ENCODE results near the gene SH3GL1. TPM values are rescaled to one million over a fixed set of nuclear protein-coding genes. Genes with fewer than 3 reads are reported as not detected.

The SH3GL1 gene
- total RNA-seq, 4 donors from 2014 or later = 48.2 to 67.7 (median 53.0) TPM

DNA sequence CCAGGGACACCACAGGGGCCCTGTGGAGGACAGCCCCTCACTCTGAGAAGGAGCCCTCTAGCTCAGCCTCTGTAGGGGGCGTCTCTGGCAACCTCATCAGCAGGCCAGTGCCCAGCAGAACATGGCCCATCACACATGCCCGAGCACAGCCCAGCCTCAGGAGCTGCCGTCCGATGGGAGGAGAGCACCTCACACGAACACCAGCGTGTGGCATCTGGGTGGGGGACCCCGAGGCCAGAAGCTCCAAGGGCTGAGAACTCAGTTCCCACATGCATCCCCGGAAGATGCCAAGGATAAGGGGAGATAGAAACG is 11.3 kb downstream of the SH3GL1 start:
- no peak for ATAC-seq
- TF ChIP-seq, protein P1, sequence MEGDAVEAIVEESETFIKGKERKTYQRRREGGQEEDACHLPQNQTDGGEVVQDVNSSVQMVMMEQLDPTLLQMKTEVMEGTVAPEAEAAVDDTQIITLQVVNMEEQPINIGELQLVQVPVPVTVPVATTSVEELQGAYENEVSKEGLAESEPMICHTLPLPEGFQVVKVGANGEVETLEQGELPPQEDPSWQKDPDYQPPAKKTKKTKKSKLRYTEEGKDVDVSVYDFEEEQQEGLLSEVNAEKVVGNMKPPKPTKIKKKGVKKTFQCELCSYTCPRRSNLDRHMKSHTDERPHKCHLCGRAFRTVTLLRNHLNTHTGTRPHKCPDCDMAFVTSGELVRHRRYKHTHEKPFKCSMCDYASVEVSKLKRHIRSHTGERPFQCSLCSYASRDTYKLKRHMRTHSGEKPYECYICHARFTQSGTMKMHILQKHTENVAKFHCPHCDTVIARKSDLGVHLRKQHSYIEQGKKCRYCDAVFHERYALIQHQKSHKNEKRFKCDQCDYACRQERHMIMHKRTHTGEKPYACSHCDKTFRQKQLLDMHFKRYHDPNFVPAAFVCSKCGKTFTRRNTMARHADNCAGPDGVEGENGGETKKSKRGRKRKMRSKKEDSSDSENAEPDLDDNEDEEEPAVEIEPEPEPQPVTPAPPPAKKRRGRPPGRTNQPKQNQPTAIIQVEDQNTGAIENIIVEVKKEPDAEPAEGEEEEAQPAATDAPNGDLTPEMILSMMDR (IDR thresholded peaks at IDR 0.05) = no peak
- TF ChIP-seq EP300 (IDR thresholded peaks at IDR 0.05) (no peak), POLR2A (IDR thresholded peaks at IDR 0.05) (no peak), POLR2AphosphoS5 (IDR thresholded peaks at IDR 0.05) (no peak)
- Histone ChIP-seq H3K4me3 (peak overlapping the region in 1 of 2 donors; percentile 33), H3K27ac (peak overlapping the region; percentile 2 to 92 (median 86)), H3K4me1 (peaks cover 10 to 94% (median 59%) of the 10 kb centered on the region in 3 donors), H3K36me3 (peaks cover 0 to 13% of the 10 kb centered on the region in 2 donors), H3K9me3 (no peaks in the 10 kb centered on the region), H3K27me3 (no peaks in the 10 kb centered on the region)
- WGBS, 2 donors (ENCODE audit: low coverage in 1 of 2) = 65% methylated on average over 2 of the region's 9 CpGs; no CpG with 5 or more reads in 1 of the 2 donors

DNA sequence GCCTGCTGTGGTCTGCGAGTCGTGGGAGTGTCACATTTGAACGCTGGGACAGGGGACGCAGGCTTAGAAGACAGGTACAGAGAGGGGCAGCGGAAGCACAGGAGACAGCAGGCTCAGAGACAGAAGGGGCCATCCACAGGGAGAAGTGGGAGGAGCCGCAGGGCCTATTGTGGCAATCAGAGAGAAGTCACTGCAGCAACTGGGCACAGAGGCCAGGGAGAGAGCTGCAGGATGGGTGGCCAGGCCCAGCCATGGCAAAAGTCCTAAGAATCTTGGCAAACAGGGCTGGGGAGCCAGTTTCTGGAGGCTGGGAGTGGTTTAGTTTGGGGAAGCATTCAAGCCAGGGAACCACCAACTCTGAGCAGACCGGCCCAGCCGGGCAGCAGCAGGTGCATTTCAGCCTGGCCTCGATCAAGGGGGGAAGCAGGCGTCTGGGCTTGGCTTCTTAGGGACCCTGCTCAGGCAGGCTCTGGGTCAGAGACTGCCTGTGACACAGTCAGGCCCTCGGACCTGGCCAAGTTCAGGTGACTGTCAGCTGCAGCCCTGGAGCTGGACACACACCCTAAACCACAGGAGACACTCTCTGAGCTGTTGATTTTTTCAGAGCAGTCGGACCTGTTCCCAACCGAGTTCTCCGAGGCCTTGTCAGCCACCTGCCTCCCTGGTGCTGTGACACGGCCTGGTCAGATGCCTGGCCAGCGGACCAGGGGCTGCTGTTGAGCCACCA is 11.8 kb downstream of the SH3GL1 start:
- WGBS, 2 donors (ENCODE audit: low coverage in 1 of 2) = 50% methylated on average over 6 of the region's 16 CpGs; no CpG with 5 or more reads in 1 of the 2 donors
- peaks cover 10 to 88% (median 54%) of the 10 kb centered on the region in 3 donors for H3K4me1 ChIP-seq
- no peak overlapping the region for H3K4me3 ChIP-seq
- H3K27ac ChIP-seq = peak overlapping the region; percentile 2 to 92 (median 86)
- peak; percentile 34 for ATAC-seq
- H3K27me3 ChIP-seq = no peaks in the 10 kb centered on the region
- no peaks in the 10 kb centered on the region for H3K9me3 ChIP-seq
- TF ChIP-seq, protein P1 (IDR thresholded peaks at IDR 0.05) = no peak
- H3K36me3 ChIP-seq = peaks cover 0 to 19% of the 10 kb centered on the region in 2 donors

DNA sequence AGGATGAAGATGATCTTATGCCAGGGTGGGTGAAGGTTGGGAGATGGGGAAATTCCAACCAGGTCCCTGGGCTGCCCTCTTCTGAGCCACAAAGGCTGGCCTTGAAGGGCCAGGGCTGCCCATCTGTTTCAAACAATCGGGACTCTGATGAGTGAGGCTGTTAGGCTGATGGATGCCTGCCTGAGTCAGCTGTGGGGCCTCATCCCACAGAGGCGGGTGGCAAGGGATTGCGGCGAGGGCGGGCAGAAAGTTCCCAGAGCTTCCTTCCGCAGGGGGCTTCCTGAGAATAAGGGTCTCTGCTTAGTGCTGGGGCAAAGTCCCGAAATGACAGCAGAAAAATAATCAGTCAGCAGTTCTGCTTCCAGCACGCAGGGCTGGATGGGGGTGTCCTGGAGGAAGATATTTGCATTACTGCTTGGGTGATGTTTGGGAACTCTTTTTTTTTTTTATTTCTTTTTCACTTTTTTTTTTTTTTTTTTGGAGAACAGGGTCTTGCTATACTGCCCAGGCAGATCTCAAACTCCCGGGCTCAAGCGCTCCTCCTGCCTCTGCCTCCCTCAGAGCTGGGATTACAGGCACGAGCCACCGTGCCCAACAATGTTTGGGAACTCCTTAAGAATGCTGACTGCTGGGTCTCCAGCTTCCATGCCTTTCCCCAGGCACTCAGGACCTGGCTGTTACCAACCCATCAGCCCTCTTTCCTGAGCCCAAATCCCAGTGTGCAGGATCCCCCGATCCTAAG is 14.1 kb downstream of the SH3GL1 start:
- ATAC-seq = no peak
- no peaks in the 10 kb centered on the region for H3K9me3 ChIP-seq
- peak overlapping the region in 2 of 4 donors; percentile 1 to 39 for H3K27ac ChIP-seq
- no peak for TF ChIP-seq EP300 (IDR thresholded peaks at IDR 0.05)
- no peak for TF ChIP-seq POLR2AphosphoS5 (IDR thresholded peaks at IDR 0.05)
- TF ChIP-seq, protein P1 (IDR thresholded peaks at IDR 0.05) = peak in 1 of 4 experiments; percentile 20
- peaks cover 10 to 71% (median 36%) of the 10 kb centered on the region in 3 donors for H3K4me1 ChIP-seq
- peaks cover 0 to 21% of the 10 kb centered on the region in 2 donors for H3K36me3 ChIP-seq
- no peak overlapping the region for H3K4me3 ChIP-seq
- WGBS, 2 donors (ENCODE audit: low coverage in 1 of 2) = 81 to 92% methylated on average over 2 to 8 of the region's 13 CpGs
- H3K27me3 ChIP-seq = no peaks in the 10 kb centered on the region

DNA sequence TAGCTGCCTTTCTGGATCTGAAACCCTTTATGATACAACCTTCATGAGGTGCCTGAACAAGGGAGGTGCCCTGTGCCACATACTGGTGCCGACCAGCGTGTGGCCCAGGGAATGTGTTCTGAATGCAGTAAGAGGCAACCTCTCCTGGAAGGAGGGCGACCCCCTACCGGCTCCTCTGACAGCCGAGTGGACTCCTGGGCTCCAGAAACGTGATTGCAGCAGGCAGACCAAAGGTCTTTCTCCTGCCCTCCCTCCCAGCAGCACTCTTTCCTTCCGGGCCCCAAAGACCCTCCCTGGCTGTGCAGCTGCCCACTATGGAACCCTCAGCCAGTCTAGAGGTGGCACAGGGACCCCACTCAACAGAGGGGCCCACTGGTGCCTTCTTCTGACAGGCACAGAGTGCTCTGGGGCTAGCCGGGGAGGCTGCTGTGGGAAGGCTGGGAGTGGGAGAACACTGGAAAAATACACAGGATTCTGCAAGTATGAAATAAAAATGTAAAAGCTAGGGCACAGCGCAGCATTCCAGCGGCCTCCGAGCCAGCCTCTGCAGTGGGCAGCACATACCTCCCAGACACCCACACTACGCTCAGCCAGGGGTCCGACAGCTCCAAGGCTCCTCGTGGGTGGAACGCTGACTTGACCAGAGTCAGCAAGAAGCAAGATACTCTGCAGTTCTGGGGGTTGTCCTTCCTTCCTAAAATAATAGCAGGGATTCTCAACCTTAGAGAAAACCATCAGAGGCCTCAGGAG is 14.9 kb downstream of the SH3GL1 start:
- H3K36me3 ChIP-seq = peaks cover 0 to 21% of the 10 kb centered on the region in 2 donors
- no peaks in the 10 kb centered on the region for H3K27me3 ChIP-seq
- no peaks in the 10 kb centered on the region for H3K9me3 ChIP-seq
- H3K27ac ChIP-seq = peak overlapping the region in 3 of 4 donors; percentile 1 to 43 (median 39)
- WGBS, 2 donors (ENCODE audit: low coverage in 1 of 2) = 90% methylated on average over 4 of the region's 15 CpGs; no CpG with 5 or more reads in 1 of the 2 donors
- TF ChIP-seq POLR2A (IDR thresholded peaks at IDR 0.05) (no peak), EP300 (IDR thresholded peaks at IDR 0.05) (no peak), POLR2AphosphoS5 (IDR thresholded peaks at IDR 0.05) (no peak)
- TF ChIP-seq, protein P1 (IDR thresholded peaks at IDR 0.05) = no peak
- peaks cover 10 to 71% (median 32%) of the 10 kb centered on the region in 3 donors for H3K4me1 ChIP-seq
- no peak for ATAC-seq
- H3K4me3 ChIP-seq = no peak overlapping the region

Measured in gastroesophageal sphincter (tissue), 4 donors.